GM18861 (cell line): ENCODE data around the gene TNS2.
"Not testable (repeated sequence)": the region's sequence is repeated elsewhere in the genome, so short reads cannot be mapped to it uniquely, and the experiment has no call there.

ENCODE experiments used
- ATAC-seq: cut with Tn5 transposase; IDR thresholded peaks from one replicate; pipeline ENCODE4 v1.9.1; 2021; ENCODE audit not compliant: unreplicated experiment

The TNS2 gene

DNA sequence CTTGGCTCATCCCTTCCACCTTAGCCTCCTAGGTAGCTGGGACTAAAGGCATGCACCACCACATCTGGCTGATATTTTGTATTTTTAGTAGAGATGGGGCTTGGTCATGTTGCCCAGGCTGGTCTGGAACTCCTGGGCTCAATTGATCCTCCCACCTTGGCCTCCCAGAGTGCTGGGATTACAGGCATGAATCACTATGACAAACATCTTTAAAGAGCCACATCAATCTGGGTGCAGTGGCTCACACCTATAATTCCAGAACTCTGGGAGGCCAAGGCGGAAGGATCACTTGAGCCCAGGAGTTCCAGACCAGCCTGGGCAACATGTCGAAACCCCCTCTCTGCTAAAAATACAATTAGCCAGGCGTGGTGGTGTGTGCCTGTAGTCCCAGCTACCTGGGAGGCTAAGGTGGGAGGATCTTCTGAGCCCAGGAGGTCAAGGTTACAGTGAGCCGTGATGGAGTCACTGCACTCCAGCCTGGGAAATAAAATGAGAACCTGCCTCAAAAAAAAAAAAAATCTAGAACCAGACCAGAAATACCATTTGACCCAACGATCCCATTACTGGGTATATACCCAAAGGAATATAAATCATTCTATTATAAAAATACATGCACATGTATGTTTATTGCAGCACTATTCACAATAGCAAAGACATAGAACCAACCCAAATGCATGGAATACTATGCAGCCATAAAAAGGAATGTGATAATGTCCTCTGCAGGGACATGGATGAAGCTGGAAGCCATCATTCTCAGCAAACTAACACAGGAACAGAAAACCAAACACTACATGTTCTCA, 45.1 kb downstream of the TNS2 start:
- not testable (repeated sequence) for ATAC-seq

DNA sequence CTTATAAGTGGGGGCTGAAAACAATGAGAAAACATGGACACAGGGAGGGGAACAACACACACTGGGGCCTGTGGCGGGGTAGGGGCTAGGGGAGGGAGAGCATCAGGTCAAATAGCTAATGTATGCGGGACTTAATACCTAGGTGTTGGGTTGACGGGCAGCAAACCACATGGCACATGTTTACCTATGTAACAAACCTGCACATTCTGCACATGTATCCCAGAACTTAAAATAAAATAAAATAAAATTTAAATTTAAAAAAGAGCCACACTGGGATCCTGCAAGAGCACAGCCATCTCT, 45.7 kb downstream of the TNS2 start:
- not testable (repeated sequence) for ATAC-seq

DNA sequence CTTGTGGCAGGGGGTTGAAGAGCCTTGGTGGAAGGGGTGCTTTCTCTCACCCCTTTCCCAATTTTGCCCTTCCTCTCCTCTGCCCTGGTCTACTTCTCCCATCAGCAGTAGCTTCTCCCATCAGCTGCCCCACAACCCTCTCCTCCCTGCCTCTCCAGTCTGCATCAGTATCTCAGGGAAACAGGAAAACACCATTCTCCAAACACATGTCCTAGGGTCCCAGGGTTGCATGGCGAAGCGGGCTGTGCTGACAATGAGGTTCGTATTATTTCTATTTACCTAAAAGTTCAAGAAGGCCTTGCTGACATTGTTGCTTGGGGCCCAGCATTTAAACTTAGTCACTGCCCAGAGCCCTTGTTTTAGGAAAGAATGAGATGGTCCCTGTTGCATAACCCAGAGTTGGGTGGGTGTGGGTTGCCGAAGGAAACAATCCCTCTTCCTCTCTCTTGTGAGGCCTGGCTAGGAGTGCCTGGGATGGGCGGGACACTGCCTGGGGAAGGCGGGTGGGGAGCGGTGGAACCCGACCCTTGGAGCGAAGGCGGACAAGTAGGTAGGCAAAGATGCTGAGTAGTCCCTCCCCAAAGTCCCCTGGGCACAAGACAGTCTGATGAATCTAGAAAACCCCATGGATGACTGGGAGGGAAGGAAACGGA, 46.4 kb downstream of the TNS2 start:
- no peak for ATAC-seq

DNA sequence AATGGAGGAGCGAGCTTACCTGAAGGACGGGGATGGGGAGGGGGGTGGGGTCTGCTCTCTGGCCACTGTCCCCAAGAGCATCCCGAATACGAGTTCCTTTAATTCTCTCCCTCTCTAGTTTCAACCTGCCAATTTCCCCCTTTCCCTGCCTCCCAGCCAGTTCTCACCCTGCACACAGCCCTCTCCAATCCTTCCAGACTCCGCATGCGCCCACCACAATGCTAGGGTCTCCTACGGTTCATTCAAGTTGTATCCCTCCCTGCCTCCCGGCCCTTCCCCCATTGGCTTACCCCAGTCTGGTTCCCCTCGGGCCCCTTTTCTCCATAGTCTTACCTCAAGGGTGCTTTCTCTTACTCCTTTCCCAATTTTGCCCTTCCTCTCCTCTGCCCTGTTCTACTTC, 46.9 kb downstream of the TNS2 start:
- ATAC-seq: no peak

DNA sequence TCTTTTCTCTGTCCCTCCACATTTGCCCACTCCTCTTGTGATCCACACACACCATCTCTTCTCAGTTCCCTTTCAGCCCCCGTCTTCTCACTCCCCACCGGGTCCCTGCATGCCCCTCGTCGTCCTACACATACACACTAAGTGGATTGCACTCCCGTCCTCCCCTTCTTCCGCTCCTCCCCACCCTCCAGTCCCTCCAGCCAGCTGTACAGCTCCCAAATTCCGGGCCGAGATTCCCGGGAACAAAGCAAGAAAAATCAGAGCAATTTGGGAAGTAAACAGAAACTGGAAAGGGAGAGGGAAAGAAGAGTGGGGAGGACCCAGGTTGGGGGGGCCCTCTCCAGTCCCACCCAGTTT, 47.3 kb downstream of the TNS2 start:
- ATAC-seq: no peak

DNA sequence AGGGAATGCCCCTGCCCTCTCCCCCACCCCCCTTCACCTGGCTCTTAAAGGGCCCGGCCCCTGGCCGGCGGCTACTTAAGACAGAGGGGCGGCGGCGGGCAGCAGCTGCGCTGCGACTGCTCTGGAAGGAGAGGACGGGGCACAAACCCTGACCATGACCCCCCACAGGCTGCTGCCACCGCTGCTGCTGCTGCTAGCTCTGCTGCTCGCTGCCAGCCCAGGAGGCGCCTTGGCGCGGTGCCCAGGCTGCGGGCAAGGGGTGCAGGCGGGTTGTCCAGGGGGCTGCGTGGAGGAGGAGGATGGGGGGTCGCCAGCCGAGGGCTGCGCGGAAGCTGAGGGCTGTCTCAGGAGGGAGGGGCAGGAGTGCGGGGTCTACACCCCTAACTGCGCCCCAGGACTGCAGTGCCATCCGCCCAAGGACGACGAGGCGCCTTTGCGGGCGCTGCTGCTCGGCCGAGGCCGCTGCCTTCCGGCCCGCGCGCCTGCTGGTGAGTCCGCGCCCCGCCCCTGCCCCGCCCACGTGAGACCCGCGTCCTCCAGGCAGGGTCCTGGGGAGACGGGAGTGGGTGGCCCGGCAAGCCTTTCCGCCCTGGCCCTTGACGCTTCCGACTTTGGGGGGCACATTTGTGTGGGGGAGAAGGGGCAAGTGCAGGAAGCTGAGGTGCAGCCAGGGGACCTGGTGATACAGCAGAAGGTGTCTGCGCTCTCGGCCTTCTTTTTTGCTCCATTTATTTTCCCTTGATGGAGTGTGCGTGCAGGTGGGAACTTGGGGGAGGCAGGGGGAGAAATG, 47.9 kb downstream of the TNS2 start, which contains the start of gene IGFBP6:
Gene IGFBP6 (plus strand): TSS at position 104 of the 790 bp plus-strand sequence. CDS start 51 bp downstream, at position 155.
- ATAC-seq: no peak

DNA sequence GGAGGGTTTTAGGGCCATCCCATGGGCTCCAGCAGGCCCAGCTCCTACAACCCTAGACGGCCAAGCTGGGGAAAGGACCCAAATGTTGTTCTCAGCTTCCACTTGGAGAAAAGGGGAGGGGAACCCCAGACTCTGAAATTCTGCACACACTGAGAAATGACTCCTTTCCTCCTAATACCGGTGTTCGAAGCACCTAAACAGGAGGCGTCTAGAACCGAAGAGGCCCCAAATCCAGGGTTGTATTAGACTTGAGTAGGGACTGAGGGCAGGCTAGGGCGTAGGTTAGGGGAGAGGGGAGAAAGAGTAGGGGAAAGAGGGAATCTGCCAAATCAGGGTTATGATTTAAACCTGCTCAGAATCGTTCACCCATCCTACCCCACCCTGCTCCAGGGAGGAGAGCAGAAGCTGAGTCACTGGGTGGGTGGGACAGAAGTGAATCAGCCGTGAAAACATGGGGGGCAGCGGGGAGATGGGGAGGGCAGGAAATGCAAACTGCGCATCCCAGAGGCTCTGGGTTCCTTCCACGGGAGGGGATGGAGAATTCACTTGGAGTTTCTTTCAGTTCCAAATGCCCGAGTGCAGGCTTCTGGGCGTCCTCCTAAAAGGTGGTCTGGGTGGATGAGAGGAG, 48.6 kb downstream of the TNS2 start:
- ATAC-seq: no peak

DNA sequence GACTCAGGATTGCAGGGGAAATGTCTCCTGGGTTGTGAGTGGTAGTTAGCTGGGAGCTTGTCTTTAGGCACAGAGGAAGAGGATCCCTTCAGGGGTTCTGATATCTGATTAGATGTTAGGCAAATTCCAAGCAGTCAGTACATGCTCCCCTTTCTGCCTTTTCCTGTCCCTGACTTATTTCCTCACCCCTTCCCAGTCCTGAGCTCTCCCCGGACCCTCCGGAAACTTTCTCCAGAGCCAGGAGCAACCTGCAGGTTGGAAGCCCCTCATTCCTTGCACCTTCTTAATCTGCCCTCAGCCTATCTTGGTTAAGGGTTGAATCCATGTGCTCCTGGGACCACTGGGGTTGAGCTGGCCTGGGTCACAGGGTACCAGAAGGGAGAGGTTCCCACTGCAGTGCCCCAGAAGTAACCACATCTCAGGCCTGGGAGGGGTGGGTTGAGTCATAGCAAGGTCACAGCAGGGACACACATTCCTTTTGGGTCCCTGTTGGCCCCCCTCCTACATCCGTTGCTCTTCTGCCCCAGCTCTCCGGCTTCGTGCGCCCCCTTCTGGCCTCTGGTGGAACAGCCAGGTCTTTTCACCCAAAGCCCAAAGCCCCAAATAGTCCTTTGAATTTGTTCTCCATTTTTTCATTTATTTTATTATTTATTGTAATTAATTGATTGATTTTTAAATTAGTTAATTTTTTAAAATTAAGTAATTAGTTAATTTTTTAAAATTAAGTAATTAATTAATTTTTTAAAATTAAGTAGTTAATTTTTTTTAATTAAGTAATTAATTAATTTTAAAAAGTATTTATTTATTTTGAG, 49.4 kb downstream of the TNS2 start:
- ATAC-seq: no peak

DNA sequence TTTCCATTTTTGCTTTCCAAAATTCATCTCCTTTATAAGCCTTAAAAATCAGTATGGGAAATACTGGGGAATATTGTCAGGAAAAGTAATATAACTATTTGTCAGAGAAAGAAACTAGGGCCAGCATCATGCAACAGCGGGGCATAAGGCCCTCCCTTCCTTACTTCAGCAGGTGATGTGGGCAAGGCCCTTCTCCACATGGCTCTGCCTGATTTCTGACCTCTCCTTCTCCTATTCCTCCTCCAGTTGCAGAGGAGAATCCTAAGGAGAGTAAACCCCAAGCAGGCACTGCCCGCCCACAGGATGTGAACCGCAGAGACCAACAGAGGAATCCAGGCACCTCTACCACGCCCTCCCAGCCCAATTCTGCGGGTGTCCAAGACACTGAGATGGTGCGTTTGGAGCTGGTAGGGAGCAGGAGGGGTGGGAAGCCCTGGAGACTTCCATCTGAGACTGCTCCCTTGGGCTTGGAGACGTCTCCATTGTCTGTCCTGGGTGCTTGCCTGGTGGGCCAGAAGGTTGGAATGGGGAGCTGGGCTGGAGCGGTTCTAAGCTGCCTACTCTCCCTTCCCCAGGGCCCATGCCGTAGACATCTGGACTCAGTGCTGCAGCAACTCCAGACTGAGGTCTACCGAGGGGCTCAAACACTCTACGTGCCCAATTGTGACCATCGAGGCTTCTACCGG, 50.7 kb downstream of the TNS2 start:
- ATAC-seq: no peak

DNA sequence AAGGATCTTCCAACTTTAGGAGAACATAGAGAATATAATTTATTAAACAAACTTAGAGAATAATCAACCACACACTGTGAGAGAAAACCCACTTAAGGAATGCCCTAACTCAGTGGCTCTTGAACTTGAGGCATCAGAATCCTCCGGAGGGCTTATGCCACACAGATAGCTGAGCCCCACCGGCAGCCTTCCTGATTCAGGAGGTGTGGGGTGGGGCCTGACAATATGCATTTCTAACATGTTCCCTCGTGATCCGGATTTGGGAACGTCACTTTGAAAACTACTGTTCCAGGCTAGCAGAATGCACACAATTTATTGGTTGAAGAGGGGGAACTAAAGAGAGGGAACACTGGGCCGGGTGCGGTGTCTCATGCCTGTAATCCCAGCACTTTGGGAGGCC, 51.4 kb downstream of the TNS2 start:
- no peak for ATAC-seq

DNA sequence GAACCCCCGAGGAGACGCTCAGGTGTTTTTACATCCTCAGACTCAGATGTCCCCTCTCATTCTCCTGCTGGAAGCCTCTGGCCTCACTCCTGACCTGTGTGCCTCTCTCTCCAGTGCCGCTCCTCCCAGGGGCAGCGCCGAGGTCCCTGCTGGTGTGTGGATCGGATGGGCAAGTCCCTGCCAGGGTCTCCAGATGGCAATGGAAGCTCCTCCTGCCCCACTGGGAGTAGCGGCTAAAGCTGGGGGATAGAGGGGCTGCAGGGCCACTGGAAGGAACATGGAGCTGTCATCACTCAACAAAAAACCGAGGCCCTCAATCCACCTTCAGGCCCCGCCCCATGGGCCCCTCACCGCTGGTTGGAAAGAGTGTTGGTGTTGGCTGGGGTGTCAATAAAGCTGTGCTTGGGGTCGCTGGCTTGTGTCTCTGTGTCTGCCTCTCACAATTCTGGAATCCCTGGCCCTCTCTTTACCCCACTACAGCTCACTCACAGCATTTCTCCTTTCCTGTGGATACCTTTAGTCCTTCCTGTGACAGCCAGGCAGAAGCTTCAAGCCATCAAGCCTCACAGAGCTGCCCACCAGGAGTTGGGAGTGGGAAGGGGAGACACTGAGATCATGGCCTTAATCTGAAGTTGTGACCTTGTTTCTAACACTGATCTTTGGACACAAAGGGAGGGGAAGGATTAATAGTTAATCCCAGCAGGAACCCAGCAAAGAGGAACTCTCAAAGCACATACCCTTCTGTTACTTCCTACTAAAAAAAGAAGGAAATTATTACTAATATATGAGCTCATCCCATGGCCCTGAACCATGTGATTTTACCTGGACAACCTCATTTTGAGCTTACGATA, 52.3 kb downstream of the TNS2 start:
- no peak for ATAC-seq

DNA sequence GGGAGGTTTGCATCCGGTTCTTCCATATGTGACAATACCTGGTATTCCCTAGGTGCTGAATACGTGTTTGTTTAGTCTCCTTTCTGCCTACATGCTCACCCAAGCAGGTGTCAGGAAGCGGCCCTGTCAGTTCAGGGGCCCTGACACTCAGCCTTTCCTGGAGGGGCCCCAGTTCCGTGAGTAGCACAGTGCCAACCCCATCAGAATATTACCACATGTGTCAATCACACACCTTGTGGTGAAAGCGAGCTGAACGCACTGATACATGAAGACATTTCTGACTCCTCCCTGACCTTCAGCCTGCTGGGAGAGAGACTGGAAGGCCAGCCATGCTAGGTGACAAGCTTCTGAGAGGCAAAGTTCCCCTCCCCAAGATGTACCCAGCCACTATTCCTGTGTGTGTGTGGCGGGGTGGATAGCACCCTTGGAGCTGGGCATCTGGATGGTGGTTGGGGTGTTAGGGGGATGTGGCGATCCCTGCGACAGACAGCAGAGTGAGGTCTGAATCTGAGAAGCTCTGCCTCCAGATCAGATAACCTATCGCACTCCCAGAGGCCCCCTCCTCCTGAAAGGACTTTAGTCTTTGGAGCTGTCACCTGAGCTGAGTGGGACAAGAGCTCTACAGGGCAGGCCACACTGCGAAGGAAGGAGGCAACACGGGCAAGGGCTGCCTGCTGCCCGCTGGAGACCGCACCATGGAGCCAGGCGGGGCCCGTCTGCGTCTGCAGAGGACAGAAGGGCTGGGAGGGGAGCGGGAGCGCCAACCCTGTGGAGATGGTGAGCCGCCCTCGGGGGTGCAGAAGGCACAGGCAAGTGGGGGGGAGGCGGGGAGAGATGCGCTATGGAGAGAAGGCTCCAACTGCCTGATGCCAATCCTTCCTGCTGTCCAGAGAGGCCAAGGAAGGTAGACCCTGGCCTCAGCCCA, 53.3 kb downstream of the TNS2 start, which contains the start of gene SOAT2:
Gene SOAT2 (plus strand): TSS at position 604 of the 925 bp plus-strand sequence. CDS start 92 bp downstream, at position 696.
- peak; percentile 75 for ATAC-seq

DNA sequence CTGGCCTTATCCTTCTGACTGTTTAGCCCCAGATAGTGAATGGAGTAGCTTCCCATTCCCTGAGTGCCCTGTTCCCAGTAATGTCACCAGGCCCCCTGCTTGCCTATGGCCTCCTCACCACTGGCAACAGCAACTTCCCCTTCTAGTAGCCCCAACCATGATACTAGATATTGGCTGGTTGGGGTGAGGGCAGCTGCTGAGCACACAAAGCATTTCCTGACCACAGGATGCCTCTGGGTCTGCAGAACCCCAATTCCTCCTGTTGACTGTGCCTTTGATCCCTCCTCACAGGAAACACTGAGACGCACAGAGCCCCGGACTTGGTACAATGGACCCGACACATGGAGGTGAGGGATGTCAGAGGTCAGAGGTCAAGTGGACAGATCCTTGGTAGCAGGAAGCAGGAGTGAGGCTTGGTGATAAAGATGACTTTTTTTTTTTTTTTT, 54.0 kb downstream of the TNS2 start:
- ATAC-seq: no peak

DNA sequence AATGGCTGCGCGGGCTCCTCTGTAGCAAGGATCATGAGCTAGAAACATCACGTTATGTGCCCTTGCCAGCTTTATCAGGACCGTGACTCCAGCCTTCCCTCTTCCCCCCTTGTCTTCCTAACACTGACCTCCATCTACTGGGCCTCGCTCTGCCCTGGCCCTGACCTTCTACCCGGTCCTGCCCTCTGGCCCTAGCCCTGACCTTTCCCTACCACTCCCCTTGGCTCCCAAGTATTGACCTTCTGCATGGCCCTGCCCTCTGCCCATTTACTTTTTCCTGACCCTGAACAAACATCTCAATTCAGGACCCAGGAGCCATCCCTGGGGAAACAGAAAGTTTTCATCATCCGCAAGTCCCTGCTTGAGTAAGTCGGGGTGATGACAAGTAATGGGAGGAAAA, 55.4 kb downstream of the TNS2 start:
- ATAC-seq: no peak

DNA sequence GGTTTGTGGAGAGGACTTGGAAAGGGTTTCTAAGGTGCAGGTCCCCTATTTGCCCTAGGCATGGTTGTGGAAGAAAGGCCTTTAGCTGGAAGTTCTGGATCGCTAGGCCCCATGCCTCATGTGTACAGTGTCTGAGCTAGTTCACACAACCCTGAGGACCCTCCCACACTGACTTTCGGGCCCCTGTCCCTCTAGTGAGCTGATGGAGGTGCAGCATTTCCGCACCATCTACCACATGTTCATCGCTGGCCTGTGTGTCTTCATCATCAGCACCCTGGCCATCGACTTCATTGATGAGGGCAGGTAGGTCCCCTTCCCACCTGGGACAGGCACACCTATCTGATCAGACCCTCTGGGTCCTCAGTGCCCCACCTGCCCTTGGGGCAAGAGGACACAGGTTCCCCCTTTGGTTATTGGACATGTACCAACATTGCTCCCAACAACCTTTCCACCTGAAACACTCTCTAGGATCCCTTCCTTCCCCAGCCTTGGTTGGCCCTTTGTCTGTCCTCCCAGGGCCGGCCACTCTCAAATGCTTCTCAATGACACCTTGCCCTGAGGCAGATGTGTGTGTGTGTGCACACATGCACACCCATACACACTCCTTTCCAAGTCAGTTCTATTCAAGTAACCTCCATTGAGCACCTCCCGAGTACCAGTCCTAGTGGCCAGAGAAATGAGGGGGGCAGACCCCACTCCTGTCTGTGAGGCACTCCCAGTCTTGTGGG, 56.0 kb downstream of the TNS2 start:
- no peak for ATAC-seq

DNA sequence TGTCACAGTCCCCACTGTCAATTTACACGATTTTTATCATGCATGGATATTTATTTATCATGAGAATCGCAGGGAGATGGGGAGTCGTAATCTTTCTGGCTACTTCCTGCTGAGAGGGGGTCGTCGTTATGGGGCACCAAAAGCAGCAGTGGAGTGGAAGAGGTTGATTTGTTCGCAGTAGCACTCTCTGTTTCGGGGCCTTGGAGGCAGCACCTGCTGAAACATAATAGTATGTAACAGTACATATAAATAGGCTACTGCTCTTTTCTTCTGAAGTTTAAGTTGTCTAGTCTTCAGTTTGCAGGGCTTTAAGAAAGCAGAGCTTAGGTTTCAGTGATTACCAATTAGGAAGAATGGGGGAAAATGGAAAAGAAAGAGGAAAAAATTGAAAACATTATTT, 57.3 kb downstream of the TNS2 start:
- ATAC-seq: no peak

DNA sequence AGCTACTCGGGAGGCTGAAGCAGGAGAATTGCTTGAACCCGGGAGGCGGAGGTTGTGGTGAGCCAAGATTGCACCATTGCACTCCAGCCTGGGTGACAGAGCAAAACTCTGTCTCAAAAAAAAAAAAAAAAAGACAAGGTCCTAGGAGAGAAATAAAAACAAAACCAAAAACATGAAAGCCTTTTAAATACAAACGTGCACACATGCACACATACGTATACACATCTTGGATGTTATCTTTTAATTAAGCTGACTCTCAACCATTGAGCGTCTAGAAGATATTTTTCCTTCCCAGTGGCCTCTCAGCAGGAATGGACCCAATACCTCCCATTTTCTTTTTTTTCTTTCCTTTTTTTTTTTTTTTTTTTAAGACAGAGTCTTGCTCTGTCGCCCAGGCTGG, 62.6 kb downstream of the TNS2 start:
- ATAC-seq: not testable (repeated sequence)
